Measurements from ENCODE around the gene RAB19. TPM values are rescaled to one million over a fixed set of nuclear protein-coding genes. Genes with fewer than 3 reads are reported as not detected.

The RAB19 gene
- total RNA-seq, 1 experiment from 2014 or later = 10.8 TPM

DNA sequence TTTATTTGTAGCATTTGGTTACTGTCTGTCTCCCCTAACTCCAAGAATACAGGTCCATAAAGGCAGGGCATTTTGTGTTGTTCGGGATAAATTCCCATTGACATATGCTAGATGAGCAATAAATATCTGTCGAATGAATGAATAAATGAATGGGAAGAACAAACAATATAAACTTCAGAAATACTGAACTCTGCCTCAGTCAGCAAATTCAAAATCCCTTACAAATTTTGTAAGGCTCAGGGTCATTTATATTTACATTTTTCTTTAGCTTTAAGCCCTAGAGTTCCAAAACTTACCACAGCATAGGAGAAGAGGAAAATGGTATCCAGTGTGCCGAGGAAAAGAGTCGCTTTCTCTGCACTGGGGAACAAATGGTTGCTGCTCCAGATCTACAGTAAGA is 34.6 kb upstream of the RAB19 start (continued):
- TF ChIP-seq, protein P1, sequence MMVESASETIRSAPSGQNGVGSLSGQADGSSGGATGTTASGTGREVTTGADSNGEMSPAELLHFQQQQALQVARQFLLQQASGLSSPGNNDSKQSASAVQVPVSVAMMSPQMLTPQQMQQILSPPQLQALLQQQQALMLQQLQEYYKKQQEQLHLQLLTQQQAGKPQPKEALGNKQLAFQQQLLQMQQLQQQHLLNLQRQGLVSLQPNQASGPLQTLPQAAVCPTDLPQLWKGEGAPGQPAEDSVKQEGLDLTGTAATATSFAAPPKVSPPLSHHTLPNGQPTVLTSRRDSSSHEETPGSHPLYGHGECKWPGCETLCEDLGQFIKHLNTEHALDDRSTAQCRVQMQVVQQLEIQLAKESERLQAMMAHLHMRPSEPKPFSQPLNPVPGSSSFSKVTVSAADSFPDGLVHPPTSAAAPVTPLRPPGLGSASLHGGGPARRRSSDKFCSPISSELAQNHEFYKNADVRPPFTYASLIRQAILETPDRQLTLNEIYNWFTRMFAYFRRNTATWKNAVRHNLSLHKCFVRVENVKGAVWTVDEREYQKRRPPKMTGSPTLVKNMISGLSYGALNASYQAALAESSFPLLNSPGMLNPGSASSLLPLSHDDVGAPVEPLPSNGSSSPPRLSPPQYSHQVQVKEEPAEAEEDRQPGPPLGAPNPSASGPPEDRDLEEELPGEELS (CRISPR knock-in tag; IDR thresholded peaks at IDR 0.05) = no peak

DNA sequence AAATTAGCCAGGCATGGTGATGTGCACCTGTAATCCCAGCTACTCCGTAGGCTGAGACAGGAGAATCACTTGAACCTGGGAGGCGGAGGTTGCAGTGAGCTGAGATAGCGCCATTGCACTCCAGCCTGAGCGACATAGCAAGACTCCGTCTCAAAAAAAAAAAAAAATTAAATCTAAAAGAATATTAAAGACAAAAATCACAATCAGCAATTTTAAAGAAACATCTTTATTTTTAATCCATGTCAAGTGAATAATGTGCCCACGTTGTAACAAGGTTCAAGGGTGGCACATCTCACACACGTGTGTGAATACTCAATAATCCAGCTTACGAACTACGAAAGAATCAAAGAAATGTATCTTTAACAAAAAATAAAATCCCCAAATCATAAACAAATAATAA is 28.5 kb upstream of the RAB19 start:
- H3K4me1 Mint-ChIP-seq = no peaks in the 10 kb centered on the region
- no peak overlapping the region for H3K4me3 Mint-ChIP-seq
- H3K9me3 Mint-ChIP-seq = no peaks in the 10 kb centered on the region
- H3K27ac Mint-ChIP-seq = no peak overlapping the region
- DNase-seq (ENCODE audit: low spot score) (no peak), ATAC-seq (no peak)
- H3K27me3 Mint-ChIP-seq (ENCODE audit: low read depth) = no peaks in the 10 kb centered on the region
- H3K36me3 Mint-ChIP-seq = peaks cover 46% of the 10 kb centered on the region
- TF ChIP-seq, protein P2, sequence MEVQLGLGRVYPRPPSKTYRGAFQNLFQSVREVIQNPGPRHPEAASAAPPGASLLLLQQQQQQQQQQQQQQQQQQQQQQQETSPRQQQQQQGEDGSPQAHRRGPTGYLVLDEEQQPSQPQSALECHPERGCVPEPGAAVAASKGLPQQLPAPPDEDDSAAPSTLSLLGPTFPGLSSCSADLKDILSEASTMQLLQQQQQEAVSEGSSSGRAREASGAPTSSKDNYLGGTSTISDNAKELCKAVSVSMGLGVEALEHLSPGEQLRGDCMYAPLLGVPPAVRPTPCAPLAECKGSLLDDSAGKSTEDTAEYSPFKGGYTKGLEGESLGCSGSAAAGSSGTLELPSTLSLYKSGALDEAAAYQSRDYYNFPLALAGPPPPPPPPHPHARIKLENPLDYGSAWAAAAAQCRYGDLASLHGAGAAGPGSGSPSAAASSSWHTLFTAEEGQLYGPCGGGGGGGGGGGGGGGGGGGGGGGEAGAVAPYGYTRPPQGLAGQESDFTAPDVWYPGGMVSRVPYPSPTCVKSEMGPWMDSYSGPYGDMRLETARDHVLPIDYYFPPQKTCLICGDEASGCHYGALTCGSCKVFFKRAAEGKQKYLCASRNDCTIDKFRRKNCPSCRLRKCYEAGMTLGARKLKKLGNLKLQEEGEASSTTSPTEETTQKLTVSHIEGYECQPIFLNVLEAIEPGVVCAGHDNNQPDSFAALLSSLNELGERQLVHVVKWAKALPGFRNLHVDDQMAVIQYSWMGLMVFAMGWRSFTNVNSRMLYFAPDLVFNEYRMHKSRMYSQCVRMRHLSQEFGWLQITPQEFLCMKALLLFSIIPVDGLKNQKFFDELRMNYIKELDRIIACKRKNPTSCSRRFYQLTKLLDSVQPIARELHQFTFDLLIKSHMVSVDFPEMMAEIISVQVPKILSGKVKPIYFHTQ (CRISPR knock-in tag; IDR thresholded peaks at IDR 0.05) = no peak
- no peak for TF ChIP-seq TEAD1 (CRISPR knock-in tag; IDR thresholded peaks at IDR 0.05)
- CTCF ChIA-PET = interaction anchor here (1.1 kb wide), 1 partner anchor 69 kb away, joined by 3 read pairs; no protein-coding TSS in a partner anchor
- POLR2A ChIA-PET = no interaction called here

DNA sequence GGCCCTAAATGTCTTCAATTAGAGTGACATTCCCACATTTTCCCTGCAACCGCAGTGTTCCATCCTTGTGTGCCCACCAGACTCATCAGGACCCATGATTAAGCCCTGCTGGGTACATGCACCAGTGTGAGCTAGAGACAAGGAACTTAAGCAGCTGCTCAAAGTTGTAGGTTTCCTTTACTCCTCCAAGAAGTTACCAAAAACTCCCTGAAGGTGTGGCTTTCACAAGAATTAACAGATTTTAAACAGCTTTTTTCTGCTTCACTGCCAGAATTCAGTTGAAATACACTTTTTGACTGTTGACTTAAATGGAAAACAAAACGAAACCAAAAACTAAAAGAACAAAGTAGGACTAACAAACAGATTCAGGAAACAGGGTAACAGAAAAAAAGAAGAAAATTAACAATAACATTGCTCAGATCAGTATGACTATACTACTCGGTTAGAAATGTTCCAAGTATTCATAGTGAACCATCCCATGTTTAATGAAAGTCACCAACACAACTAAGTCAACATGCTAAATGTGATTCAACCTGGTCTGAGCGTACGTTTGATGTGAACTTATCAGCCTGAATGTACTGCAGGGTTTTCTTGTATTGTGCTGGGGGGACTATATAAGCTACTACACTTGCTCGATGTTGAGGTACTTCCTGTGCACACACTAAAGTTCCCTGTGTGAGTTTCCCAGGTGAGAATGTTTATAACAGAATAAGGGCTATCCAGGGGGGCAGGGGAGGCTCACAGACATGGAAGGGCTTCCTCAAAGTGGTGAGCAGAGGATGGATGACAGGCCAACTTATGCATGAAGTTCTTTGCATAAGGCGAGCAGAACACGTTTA is 27.7 kb upstream of the RAB19 start:
- CTCF ChIA-PET = interaction anchor here (0.7 to 1.1 kb wide), 2 partner anchors 34 to 68 kb away, joined by 3 read pairs; no protein-coding TSS in a partner anchor
- H3K27me3 Mint-ChIP-seq (ENCODE audit: low read depth) = no peaks in the 10 kb centered on the region
- H3K4me1 Mint-ChIP-seq = no peaks in the 10 kb centered on the region
- DNase-seq (ENCODE audit: low spot score) (no peak), ATAC-seq (no peak)
- H3K27ac Mint-ChIP-seq = no peak overlapping the region
- H3K36me3 Mint-ChIP-seq = peaks cover 50% of the 10 kb centered on the region
- H3K4me3 Mint-ChIP-seq = no peak overlapping the region
- POLR2A ChIA-PET = no interaction called here
- H3K9me3 Mint-ChIP-seq = no peaks in the 10 kb centered on the region
- TF ChIP-seq, protein P3, sequence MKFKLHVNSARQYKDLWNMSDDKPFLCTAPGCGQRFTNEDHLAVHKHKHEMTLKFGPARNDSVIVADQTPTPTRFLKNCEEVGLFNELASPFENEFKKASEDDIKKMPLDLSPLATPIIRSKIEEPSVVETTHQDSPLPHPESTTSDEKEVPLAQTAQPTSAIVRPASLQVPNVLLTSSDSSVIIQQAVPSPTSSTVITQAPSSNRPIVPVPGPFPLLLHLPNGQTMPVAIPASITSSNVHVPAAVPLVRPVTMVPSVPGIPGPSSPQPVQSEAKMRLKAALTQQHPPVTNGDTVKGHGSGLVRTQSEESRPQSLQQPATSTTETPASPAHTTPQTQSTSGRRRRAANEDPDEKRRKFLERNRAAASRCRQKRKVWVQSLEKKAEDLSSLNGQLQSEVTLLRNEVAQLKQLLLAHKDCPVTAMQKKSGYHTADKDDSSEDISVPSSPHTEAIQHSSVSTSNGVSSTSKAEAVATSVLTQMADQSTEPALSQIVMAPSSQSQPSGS (CRISPR knock-in tag; IDR thresholded peaks at IDR 0.05; ENCODE audit: borderline replicate concordance, low read depth) = no peak
- TF ChIP-seq JUN (CRISPR knock-in tag; IDR thresholded peaks at IDR 0.05) (no peak), GRHL2 (CRISPR knock-in tag; IDR thresholded peaks at IDR 0.05; ENCODE audit: insufficient replicate concordance, severe bottlenecking) (no peak), KAT7 (CRISPR knock-in tag; IDR thresholded peaks at IDR 0.05; ENCODE audit: borderline replicate concordance) (no peak), ZNF219 (CRISPR knock-in tag; IDR thresholded peaks at IDR 0.05; ENCODE audit: borderline replicate concordance) (no peak), ZNF396 (CRISPR knock-in tag; IDR thresholded peaks at IDR 0.05; ENCODE audit: borderline replicate concordance) (no peak), NR2C2 (CRISPR knock-in tag; IDR thresholded peaks at IDR 0.05) (no peak), NFATC4 (CRISPR knock-in tag; IDR thresholded peaks at IDR 0.05) (no peak), CREB1 (CRISPR knock-in tag; IDR thresholded peaks at IDR 0.05) (no peak)
- TF ChIP-seq, protein P4, sequence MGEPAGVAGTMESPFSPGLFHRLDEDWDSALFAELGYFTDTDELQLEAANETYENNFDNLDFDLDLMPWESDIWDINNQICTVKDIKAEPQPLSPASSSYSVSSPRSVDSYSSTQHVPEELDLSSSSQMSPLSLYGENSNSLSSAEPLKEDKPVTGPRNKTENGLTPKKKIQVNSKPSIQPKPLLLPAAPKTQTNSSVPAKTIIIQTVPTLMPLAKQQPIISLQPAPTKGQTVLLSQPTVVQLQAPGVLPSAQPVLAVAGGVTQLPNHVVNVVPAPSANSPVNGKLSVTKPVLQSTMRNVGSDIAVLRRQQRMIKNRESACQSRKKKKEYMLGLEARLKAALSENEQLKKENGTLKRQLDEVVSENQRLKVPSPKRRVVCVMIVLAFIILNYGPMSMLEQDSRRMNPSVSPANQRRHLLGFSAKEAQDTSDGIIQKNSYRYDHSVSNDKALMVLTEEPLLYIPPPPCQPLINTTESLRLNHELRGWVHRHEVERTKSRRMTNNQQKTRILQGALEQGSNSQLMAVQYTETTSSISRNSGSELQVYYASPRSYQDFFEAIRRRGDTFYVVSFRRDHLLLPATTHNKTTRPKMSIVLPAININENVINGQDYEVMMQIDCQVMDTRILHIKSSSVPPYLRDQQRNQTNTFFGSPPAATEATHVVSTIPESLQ (CRISPR knock-in tag; IDR thresholded peaks at IDR 0.05) = no peak
- TF ChIP-seq, protein P5, sequence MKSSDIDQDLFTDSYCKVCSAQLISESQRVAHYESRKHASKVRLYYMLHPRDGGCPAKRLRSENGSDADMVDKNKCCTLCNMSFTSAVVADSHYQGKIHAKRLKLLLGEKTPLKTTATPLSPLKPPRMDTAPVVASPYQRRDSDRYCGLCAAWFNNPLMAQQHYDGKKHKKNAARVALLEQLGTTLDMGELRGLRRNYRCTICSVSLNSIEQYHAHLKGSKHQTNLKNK (CRISPR knock-in tag; IDR thresholded peaks at IDR 0.05) = no peak
- TF ChIP-seq, protein P1 (CRISPR knock-in tag; IDR thresholded peaks at IDR 0.05) = no peak
- TF ChIP-seq, protein P6, sequence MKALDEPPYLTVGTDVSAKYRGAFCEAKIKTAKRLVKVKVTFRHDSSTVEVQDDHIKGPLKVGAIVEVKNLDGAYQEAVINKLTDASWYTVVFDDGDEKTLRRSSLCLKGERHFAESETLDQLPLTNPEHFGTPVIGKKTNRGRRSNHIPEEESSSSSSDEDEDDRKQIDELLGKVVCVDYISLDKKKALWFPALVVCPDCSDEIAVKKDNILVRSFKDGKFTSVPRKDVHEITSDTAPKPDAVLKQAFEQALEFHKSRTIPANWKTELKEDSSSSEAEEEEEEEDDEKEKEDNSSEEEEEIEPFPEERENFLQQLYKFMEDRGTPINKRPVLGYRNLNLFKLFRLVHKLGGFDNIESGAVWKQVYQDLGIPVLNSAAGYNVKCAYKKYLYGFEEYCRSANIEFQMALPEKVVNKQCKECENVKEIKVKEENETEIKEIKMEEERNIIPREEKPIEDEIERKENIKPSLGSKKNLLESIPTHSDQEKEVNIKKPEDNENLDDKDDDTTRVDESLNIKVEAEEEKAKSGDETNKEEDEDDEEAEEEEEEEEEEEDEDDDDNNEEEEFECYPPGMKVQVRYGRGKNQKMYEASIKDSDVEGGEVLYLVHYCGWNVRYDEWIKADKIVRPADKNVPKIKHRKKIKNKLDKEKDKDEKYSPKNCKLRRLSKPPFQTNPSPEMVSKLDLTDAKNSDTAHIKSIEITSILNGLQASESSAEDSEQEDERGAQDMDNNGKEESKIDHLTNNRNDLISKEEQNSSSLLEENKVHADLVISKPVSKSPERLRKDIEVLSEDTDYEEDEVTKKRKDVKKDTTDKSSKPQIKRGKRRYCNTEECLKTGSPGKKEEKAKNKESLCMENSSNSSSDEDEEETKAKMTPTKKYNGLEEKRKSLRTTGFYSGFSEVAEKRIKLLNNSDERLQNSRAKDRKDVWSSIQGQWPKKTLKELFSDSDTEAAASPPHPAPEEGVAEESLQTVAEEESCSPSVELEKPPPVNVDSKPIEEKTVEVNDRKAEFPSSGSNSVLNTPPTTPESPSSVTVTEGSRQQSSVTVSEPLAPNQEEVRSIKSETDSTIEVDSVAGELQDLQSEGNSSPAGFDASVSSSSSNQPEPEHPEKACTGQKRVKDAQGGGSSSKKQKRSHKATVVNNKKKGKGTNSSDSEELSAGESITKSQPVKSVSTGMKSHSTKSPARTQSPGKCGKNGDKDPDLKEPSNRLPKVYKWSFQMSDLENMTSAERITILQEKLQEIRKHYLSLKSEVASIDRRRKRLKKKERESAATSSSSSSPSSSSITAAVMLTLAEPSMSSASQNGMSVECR (CRISPR knock-in tag; IDR thresholded peaks at IDR 0.05; ENCODE audit: borderline replicate concordance) = no peak
